ENCODE data around the gene MATN4. TPM values are rescaled to one million over a fixed set of nuclear protein-coding genes. Genes with fewer than 3 reads are reported as not detected.

The MATN4 gene
- total RNA-seq, 1 experiment from 2014 or later, result not detected

- no peak for DNase-seq (ENCODE audit: low read depth)
Observed at GRCh38 chr20:45341579-45341938, 33.5 kb upstream of the MATN4 start.

GRCh38 chr20:45340951-45341350 lies 32.9 kb upstream of the MATN4 start:
- no peak for DNase-seq (ENCODE audit: low read depth)

- no peak for DNase-seq (ENCODE audit: low read depth)
Observed at GRCh38 chr20:45340236-45340847, 32.2 kb upstream of the MATN4 start.

GRCh38 chr20:45339799-45340198 lies 31.7 kb upstream of the MATN4 start:
- no peak for DNase-seq (ENCODE audit: low read depth)

GRCh38 chr20:45339084-45339483 lies 31.0 kb upstream of the MATN4 start:
- no peak for DNase-seq (ENCODE audit: low read depth)

- no peak for DNase-seq (ENCODE audit: low read depth)
Observed at GRCh38 chr20:45338121-45339030, 30.3 kb upstream of the MATN4 start.

GRCh38 chr20:45337367-45338120 lies 29.4 kb upstream of the MATN4 start:
- DNase-seq (ENCODE audit: low read depth), result peak; percentile 93

- peak; percentile 98 for DNase-seq (ENCODE audit: low read depth)
Observed at GRCh38 chr20:45336530-45337366, 28.6 kb upstream of the MATN4 start.

GRCh38 chr20:45330476-45330875 lies 22.4 kb upstream of the MATN4 start:
- DNase-seq (ENCODE audit: low read depth), result no peak

GRCh38 chr20:45329497-45330319 lies 21.6 kb upstream of the MATN4 start:
- DNase-seq (ENCODE audit: low read depth), result no peak

- peak; percentile 28 for DNase-seq (ENCODE audit: low read depth)
Observed at GRCh38 chr20:45328451-45328850, 20.4 kb upstream of the MATN4 start.

GRCh38 chr20:45325371-45325770 lies 17.3 kb upstream of the MATN4 start:
- no peak for DNase-seq (ENCODE audit: low read depth)

- DNase-seq (ENCODE audit: low read depth), result no peak
Observed at GRCh38 chr20:45323731-45324130, 15.6 kb upstream of the MATN4 start.

GRCh38 chr20:45322952-45323383 lies 14.9 kb upstream of the MATN4 start:
- peak; percentile 80 for DNase-seq (ENCODE audit: low read depth)

- no peak for DNase-seq (ENCODE audit: low read depth)
Observed at GRCh38 chr20:45320948-45321595, 13.0 kb upstream of the MATN4 start.

GRCh38 chr20:45318948-45319347 lies 10.8 kb upstream of the MATN4 start:
- DNase-seq (ENCODE audit: low read depth), result no peak

GRCh38 chr20:45318386-45318939 lies 10.4 kb upstream of the MATN4 start:
- DNase-seq (ENCODE audit: low read depth), result no peak

- DNase-seq (ENCODE audit: low read depth), result no peak
Observed at GRCh38 chr20:45317826-45318225, 9.7 kb upstream of the MATN4 start.

GRCh38 chr20:45316150-45317080 lies 8.3 kb upstream of the MATN4 start:
- DNase-seq (ENCODE audit: low read depth), result no peak

Measured in RPMI7951 (cell line).